RWPE1 (cell line): ENCODE data around the gene ANKRD34A.

Experiments used
- CTCF ChIA-PET: fragments of 350-600 bp; sonication (Branson Sonifier 250); formaldehyde crosslinking; extraction: SDS; loops from one replicate; lab custom pipeline; 2021; lab: Yijun Ruan, JAX
- POLR2A ChIA-PET: fragments of 400-600 bp; formaldehyde crosslinking; extraction: SDS; loops from one replicate; lab custom pipeline; 2020; ENCODE audit warnings: antibody characterized with exemption; ENCODE audit not compliant: low non-redundant PET; lab: Yijun Ruan, JAX
- DNase-seq: peaks from one replicate; pipeline ENCODE4 v3.0.0; 2012; ENCODE audit warnings: low spot score
- H3K27ac ChIP-seq: fragments of 450-650 bp; 2 replicates; pipeline ENCODE4 v1.5.1; 2017
- TF ChIP-seq, protein P1 (sequence below): fragments of 450-650 bp; conservative IDR thresholded peaks from 2 replicates; pipeline ENCODE4 v1.5.1; 2017; ENCODE audit warnings: low read depth, mild to moderate bottlenecking

The ANKRD34A gene

DNA sequence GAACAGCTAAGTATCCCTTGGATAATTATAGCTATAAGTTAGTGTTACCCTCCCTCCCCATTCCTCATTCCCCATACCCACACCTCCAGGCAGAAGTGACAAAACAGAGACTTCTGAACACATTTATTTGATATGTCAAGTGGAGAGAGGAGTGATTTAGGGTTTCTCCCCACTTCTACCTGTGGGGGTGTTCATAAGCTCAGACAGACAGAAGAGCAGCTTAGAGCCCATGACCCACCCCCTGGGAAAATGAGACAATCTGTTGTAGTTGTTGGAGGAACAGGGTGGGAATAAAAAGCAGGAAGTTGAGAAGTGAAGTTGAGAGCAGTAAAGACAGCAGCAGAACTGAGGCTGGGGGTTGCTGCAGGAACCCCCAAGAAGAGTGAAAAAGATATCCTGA, 5.0 kb downstream of the ANKRD34A start:
- CTCF ChIA-PET = interaction anchor here (1.3 kb wide), 1 partner anchor 48 kb away, joined by 3 read pairs; no protein-coding TSS in a partner anchor
- no peak overlapping the region for H3K27ac ChIP-seq
- TF ChIP-seq, protein P1, sequence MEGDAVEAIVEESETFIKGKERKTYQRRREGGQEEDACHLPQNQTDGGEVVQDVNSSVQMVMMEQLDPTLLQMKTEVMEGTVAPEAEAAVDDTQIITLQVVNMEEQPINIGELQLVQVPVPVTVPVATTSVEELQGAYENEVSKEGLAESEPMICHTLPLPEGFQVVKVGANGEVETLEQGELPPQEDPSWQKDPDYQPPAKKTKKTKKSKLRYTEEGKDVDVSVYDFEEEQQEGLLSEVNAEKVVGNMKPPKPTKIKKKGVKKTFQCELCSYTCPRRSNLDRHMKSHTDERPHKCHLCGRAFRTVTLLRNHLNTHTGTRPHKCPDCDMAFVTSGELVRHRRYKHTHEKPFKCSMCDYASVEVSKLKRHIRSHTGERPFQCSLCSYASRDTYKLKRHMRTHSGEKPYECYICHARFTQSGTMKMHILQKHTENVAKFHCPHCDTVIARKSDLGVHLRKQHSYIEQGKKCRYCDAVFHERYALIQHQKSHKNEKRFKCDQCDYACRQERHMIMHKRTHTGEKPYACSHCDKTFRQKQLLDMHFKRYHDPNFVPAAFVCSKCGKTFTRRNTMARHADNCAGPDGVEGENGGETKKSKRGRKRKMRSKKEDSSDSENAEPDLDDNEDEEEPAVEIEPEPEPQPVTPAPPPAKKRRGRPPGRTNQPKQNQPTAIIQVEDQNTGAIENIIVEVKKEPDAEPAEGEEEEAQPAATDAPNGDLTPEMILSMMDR = no peak
- no peak for DNase-seq
- POLR2A ChIA-PET = no interaction called here

DNA sequence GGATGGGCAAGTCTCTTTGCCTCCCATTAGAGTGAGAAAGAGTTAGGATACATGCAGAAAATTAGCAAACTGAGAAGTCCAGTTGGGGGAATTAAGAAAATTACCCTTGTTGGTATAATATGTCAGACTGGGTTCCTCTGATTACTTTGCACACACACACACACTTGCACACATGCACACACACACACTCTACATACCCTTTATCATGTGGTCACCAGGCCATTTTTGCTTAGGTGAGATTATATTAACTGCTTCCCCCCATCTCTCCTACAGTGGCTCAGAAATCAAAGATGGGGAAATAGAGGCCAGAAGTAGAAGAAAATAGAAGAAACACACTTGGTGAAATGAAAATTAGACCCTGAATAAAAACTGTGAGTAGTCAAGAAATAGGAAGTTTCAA, 5.6 kb downstream of the ANKRD34A start:
- ChIA-PET CTCF (interaction anchor here (1.3 kb wide), 1 partner anchor 49 kb away, joined by 3 read pairs; no protein-coding TSS in a partner anchor), POLR2A (interaction anchor here (1.0 kb wide), 1 partner anchor 31 kb away, joined by 6 read pairs; the partner anchor contains the start of gene RBM8A)
- no peak overlapping the region for H3K27ac ChIP-seq
- DNase-seq = no peak
- TF ChIP-seq, protein P1 = no peak

DNA sequence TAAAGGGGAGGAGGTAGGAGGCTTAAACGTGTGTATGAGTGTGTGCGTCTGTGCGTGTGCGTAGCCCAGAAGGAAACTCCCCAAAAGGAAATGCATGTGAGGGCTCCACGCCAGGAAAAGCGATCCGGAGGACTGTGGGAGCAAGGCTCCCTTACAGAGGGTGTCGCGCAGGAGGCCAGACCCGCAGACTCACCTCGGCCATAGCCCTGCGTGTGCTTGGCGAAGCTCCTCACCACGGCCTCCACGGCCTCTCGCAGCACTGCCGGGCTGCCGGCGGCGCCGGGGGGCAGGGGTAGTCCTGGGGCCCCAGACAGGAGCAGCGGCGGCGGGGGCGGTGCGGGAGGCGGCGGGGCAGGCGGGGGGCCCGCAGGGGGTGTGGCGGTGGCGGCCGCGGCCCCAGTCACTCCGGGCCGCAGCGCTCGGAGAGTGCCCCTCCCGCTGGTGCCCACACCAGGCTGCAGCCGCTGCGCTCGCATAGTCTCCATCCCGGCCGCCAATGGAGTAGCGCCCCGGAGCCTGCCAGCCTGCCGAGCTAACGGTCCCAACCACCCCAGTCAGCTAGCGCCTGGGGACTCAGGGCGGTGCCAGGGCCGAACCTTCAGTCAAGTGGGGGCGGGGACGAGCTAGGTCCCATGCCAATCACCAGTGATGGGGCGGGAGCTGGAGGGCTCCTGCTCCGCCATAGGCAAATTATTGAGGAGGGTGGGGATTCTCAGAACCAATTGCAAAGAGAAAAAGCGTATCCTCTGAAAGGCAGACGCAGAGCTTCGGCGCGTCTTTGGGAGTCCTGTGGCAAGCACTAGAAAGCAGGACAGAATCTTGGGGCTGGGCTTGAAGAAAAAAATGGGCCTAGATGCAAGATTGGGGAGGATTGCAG, 6.7 kb downstream of the ANKRD34A start, which contains the start of gene LIX1L:
Gene LIX1L (minus strand): TSS at position 575 of the 877 bp plus-strand sequence. CDS start 90 bp downstream, at position 485.
- POLR2A ChIA-PET = interaction anchor here (0.8 to 1.0 kb wide), 2 partner anchors 30 kb away, joined by 3 to 6 read pairs; partner anchors contain the start of gene RBM8A
- TF ChIP-seq, protein P1 = no peak
- peak; percentile 99 for DNase-seq
- CTCF ChIA-PET = interaction anchor here (1.4 kb wide), 1 partner anchor 68 kb away, joined by 4 read pairs; no protein-coding TSS in a partner anchor
- peak within 1 kb of the TSS; percentile 98 for H3K27ac ChIP-seq

DNA sequence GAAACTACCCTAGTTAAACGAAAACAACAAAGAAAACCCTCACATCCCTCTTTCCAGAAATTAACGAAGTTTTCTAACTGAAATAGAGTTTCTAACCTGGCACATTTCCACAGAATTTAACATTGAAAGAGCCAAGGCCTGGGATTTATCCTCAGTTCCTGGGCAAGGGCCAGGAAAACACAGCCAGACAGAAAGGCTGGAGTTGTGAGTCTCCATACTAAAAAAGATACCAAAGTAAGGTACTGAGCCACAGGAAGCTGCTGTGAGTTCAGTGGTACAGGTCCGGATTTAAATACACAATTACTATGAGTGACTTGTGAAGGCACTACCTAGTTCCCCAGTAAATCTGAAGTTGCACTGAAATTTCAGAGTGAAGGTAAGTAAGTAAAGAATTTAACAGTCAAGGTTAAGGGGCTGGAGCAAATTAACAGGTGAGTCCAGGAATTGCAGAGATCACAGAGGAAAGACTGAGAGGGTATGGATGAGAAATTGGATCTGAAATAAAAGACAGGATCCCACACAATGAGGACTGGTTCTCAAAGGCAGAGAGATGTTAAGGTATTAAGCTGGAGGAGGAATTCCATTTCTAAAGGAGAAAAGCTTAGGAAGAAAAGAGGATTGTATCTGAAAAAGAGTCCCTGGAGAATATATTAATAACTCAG, 7.5 kb downstream of the ANKRD34A start:
- H3K27ac ChIP-seq = peak overlapping the region; percentile 98
- POLR2A ChIA-PET = interaction anchor here (0.8 kb wide), 1 partner anchor 30 kb away, joined by 3 read pairs; the partner anchor contains the start of gene RBM8A
- CTCF ChIA-PET = interaction anchor here (0.5 to 1.4 kb wide), 2 partner anchors 23 to 69 kb away, joined by 4 read pairs; no protein-coding TSS in a partner anchor
- no peak for DNase-seq
- TF ChIP-seq, protein P1 = no peak

DNA sequence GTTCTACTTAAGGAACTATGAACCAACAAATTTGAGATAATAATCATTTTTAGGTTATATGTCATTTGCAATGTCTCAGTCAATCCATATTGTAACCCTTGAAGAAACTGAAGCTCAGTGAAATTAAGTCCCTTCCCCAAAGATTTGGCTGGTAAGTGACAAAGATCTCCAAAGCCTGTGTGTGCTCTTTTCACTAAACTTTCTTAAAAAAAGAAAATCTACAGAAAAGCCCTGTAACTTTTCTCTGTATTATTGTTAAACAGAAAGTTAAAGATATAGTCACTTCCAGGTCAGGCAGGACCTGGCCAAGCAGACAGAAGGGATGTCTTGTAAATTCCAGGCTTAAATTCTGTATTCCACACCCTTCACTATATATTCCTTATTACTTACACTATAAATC, 8.0 kb downstream of the ANKRD34A start:
- no peak for DNase-seq
- ChIA-PET CTCF (interaction anchor here (0.5 kb wide), 1 partner anchor 24 kb away, joined by 4 read pairs; no protein-coding TSS in a partner anchor), POLR2A (no interaction called here)
- TF ChIP-seq, protein P1 = no peak
- no peak overlapping the region for H3K27ac ChIP-seq

DNA sequence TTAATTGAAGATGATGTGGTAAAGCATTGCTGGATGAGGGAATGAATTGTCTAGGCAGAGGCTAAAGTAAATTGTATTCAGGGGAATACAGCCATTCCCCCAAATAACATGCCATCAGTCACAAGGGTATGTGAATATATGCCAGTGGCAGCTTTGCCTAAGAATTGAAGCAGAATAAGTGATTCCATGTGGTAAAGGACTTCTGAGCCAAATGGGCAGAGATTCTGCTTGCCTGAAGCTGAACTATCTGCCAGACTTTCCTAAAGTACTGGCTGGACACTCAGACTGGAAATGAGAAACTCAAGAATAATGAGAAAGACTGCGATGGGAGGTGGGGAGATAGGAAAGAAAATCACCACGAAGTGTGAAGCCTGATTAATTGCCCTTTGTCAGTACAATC, 8.9 kb downstream of the ANKRD34A start:
- ChIA-PET POLR2A (no interaction called here), CTCF (no interaction called here)
- TF ChIP-seq, protein P1 = no peak
- no peak for DNase-seq
- H3K27ac ChIP-seq = no peak overlapping the region
